IMR-90 (cell line): ENCODE measurements around the gene RNASE4. TPM values are rescaled to one million over a fixed set of nuclear protein-coding genes. Genes with fewer than 3 reads are reported as not detected.

Source experiments
- ATAC-seq: fragments of 200-7000 bp; cut with Tn5 transposase; 2 replicates; pipeline ENCODE4 v1.9.1; 2020; ENCODE audit warnings: low read depth, mild to moderate bottlenecking, moderate library complexity
- BruUV-seq: library from RNA; stranded (reverse); fragments of 400-500 nt; replicated peaks from 2 replicates; lab custom pipeline; 2021; lab: Mats Ljungman, UMichigan
- CTCF ChIA-PET: fragments of 300-600 bp; formaldehyde crosslinking; extraction: SDS; loops from one replicate; lab custom pipeline; 2021; ENCODE audit warnings: antibody characterized with exemption; lab: Yijun Ruan, JAX
- POLR2A ChIA-PET: fragments of 300-600 bp; sonication (Branson Sonifier 250); formaldehyde crosslinking; loops from one replicate; lab custom pipeline; 2022; ENCODE audit warnings: antibody characterized with exemption; ENCODE audit not compliant: unreplicated experiment; lab: Charles Lee
- DNase-seq: peaks from one replicate; pipeline ENCODE4 v3.0.0; 2013
- H2AFZ ChIP-seq: replicated peaks from 2 replicates; pipeline ENCODE3; 2013; ENCODE audit warnings: low read length, mild to moderate bottlenecking; ENCODE audit not compliant: poor library complexity
- H2AK5ac ChIP-seq: 2 replicates; pipeline ENCODE4 v1.6.1; 2013; ENCODE audit warnings: low read depth, low read length, inconsistent platforms
- H2AK9ac ChIP-seq: replicated peaks from 2 replicates; pipeline ENCODE3; 2013; ENCODE audit warnings: mild to moderate bottlenecking, low read depth, low read length, moderate library complexity; ENCODE audit not compliant: poor library complexity
- H2BK120ac ChIP-seq: 2 replicates; pipeline ENCODE4 v1.6.1; 2013; ENCODE audit warnings: low read depth, low read length, inconsistent platforms
- H2BK15ac ChIP-seq: 3 replicates; pipeline ENCODE4 v1.6.1; 2013; ENCODE audit warnings: low read depth, low read length, inconsistent platforms
- H2BK20ac ChIP-seq: 2 replicates; pipeline ENCODE4 v1.6.1; 2013; ENCODE audit warnings: low read depth, mild to moderate bottlenecking, inconsistent platforms, low read length, moderate library complexity
- H2BK5ac ChIP-seq: 2 replicates; pipeline ENCODE4 v1.6.1; 2013; ENCODE audit warnings: mild to moderate bottlenecking, low read depth, low read length, inconsistent platforms; ENCODE audit not compliant: poor library complexity, severe bottlenecking
- H3K14ac ChIP-seq: replicated peaks from 2 replicates; pipeline ENCODE4 v1.6.1; 2013; ENCODE audit warnings: low read depth, low read length, inconsistent platforms
- H3K18ac ChIP-seq: 2 replicates; pipeline ENCODE4 v1.6.1; 2013; ENCODE audit warnings: low read depth, low read length, control low read depth
- H3K23ac ChIP-seq: 2 replicates; pipeline ENCODE4 v1.6.1; 2013; ENCODE audit warnings: low read depth, low read length, inconsistent platforms
- H3K27ac ChIP-seq: 2 replicates; pipeline ENCODE4 v1.5.1; 2013; ENCODE audit warnings: mild to moderate bottlenecking, control low read depth, low read length; ENCODE audit not compliant: insufficient read depth
- H3K27me3 ChIP-seq: 2 replicates; pipeline ENCODE4 v1.6.1; 2013; ENCODE audit warnings: low read length; ENCODE audit not compliant: control insufficient read depth, insufficient read depth
- H3K36me3 ChIP-seq: 2 replicates; pipeline ENCODE4 v1.6.1; 2013; ENCODE audit warnings: low read length, mixed read lengths; ENCODE audit not compliant: control insufficient read depth, insufficient read depth
- H3K4ac ChIP-seq: 2 replicates; pipeline ENCODE4 v1.6.1; 2013; ENCODE audit warnings: low read depth, low read length, inconsistent platforms
- H3K4me1 ChIP-seq: 2 replicates; pipeline ENCODE4 v1.6.1; 2013; ENCODE audit warnings: low read length, mixed read lengths; ENCODE audit not compliant: control insufficient read depth, insufficient read depth
- H3K4me2 ChIP-seq: 2 replicates; pipeline ENCODE4 v1.6.1; 2013; ENCODE audit warnings: low read depth, mild to moderate bottlenecking, control low read depth, low read length, moderate library complexity
- H3K4me3 ChIP-seq: 2 replicates; pipeline ENCODE4 v1.5.1; 2013; ENCODE audit warnings: low read depth, mild to moderate bottlenecking, control low read depth, low read length, moderate library complexity; ENCODE audit not compliant: insufficient read depth
- H3K56ac ChIP-seq: 2 replicates; pipeline ENCODE4 v1.6.1; 2013; ENCODE audit warnings: low read length, inconsistent platforms; ENCODE audit not compliant: insufficient read depth; ENCODE audit errors: extremely low read depth
- H3K79me1 ChIP-seq, 2 experiments: 2 replicates each; pipeline ENCODE4 v1.6.1; 2013; ENCODE audit warnings: low read length in 2 of 2, inconsistent platforms in 1 of 2, low read depth in 1 of 2
- H3K9ac ChIP-seq: 2 replicates; pipeline ENCODE4 v1.6.1; 2013; ENCODE audit warnings: low read depth, low read length, control low read depth
- H3K9me1 ChIP-seq: 2 replicates; pipeline ENCODE4 v1.6.1; 2013; ENCODE audit warnings: low read length, inconsistent platforms; ENCODE audit not compliant: insufficient read depth
- H3K9me3 ChIP-seq: 2 replicates; pipeline ENCODE4 v1.6.1; 2013; ENCODE audit warnings: low read length; ENCODE audit not compliant: control insufficient read depth, insufficient read depth
- H4K20me1 ChIP-seq: 2 replicates; pipeline ENCODE4 v1.6.1; 2013; ENCODE audit warnings: low read length, inconsistent platforms; ENCODE audit not compliant: insufficient read depth
- H4K5ac ChIP-seq: 2 replicates; pipeline ENCODE4 v1.6.1; 2013; ENCODE audit warnings: mild to moderate bottlenecking, low read depth, low read length, control low read depth
- H4K8ac ChIP-seq, 2 experiments: 2 replicates each; pipeline ENCODE4 v1.6.1; 2013; ENCODE audit warnings: low read depth in 2 of 2, low read length in 2 of 2, control low read depth in 1 of 2, inconsistent platforms in 1 of 2
- H4K91ac ChIP-seq: 2 replicates; pipeline ENCODE4 v1.6.1; 2013; ENCODE audit warnings: low read depth, low read length, inconsistent platforms; ENCODE audit not compliant: insufficient read depth
- CEBPB ChIP-seq: IDR thresholded peaks from 2 replicates; pipeline ENCODE4 v1.6.1; 2012; ENCODE audit warnings: low read depth, low read length, improper control_type of control experiment
- CHD1 ChIP-seq: IDR thresholded peaks from 2 replicates; pipeline ENCODE4 v1.6.1; 2012; ENCODE audit warnings: low read depth, low read length, improper control_type of control experiment
- FOS ChIP-seq: fragments of 150-350 bp; IDR thresholded peaks from 2 replicates; pipeline ENCODE4 v1.6.1; 2016; ENCODE audit warnings: low read depth, low read length
- RFX5 ChIP-seq: IDR thresholded peaks from 2 replicates; pipeline ENCODE4 v1.8.0; 2012; ENCODE audit warnings: low read depth, mild to moderate bottlenecking, low read length, moderate library complexity
- WGBS, 2 experiments: methylation state at CpG; one replicate each; pipeline versions ENCODE4 v1.1.5 to v1.1.7; 2013; ENCODE audit warnings: missing lambda C conversion rate in 2 of 2; ENCODE audit not compliant: insufficient read length in 1 of 2; ENCODE audit errors: extremely low coverage in 2 of 2; 5-methylcytosine and 5-hydroxymethylcytosine counted together
- dilution Hi-C: fragments of 300-500 bp; cut with HindIII; formaldehyde crosslinking; loops from one replicate; pipeline ENCODE4 v1.14.3; 2018; ENCODE audit warnings: low sequenced_read_pairs; ENCODE audit not compliant: unreplicated experiment
- in situ Hi-C: fragments of 300-500 bp; cut with MboI; formaldehyde crosslinking; loops from 3 replicates; pipeline ENCODE4 v1.14.3; 2019; ENCODE audit warnings: low sequenced_read_pairs, inconsistent platforms, mixed read lengths
- intact Hi-C: fragments of 100-400 bp; cut with micrococcal nuclease; formaldehyde crosslinking; loops from 2 replicates; pipeline ENCODE4 v1.10.0; 2022
- polyA plus RNA-seq, 3 experiments: library from polyadenylated mRNA; depleted of rRNA; stranded (reverse); fragments of >200 nt; gene quantifications; 2 replicates each; pipeline ENCODE4 v1.2.3, GENCODE V29; 2012; ENCODE audit warnings: low replicate concordance in 1 of 3
- total RNA-seq: library from RNA; depleted of rRNA; stranded (reverse); fragments of >200 nt; gene quantifications from 2 replicates; pipeline ENCODE4 v1.2.3, GENCODE V29; 2012

Gene RNASE4
- total and polyA plus RNA-seq, 2 of the 4 experiments (the other 2 are of a cell fraction) = 10.4 to 11.6 TPM

DNA sequence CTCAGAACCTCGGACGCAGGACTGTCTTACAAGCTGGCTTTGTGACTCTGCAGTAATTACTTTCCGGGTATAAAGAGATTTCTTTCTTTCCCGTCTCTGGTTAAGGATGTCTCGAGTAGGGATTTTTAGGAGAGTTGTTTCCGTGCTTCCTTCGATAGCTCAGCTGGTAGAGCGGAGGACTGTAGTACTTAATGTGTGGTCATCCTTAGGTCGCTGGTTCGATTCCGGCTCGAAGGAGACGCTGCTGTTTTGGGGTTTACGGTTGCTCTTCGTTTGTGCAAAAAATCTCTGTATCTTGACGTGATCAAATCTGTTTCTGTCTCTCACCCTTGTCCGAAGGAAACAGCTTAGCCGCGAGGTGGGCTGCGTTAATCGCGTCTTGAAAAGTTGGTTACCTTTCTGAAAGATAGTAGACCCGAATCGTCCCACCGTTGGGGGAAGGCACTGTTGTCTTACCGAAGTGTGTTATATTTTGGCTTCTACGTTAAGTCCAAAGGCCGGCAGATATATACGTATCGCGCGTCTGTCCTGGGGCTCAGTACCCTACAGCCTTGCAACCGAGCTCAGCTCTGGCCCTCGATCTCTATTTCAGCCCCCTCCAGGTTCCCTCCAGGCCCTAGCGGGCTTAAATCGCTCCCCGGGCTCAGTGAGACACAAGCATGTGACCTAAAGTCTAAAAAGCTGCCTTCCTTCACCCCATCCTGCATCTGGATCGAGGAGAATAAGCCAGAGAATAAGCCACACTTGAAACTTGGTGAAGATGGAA lies 1.1 kb upstream of the RNASE4 start:
- H3K4me3 ChIP-seq = peak overlapping the region; percentile 65
- H3K36me3 ChIP-seq = no peaks in the 10 kb centered on the region
- H2AFZ ChIP-seq = peak overlapping the region; percentile 98
- DNase-seq (peak; percentile 94), ATAC-seq (peak; percentile 56)
- no peaks in the 10 kb centered on the region for H3K9me3 ChIP-seq
- peaks cover 6% of the 10 kb centered on the region for H4K20me1 ChIP-seq
- H3K27ac ChIP-seq = peak overlapping the region; percentile 90
- ChIA-PET CTCF (interaction anchor here (2.0 kb wide), 1 partner anchor 288 kb away, joined by 4 read pairs; no protein-coding TSS in a partner anchor), POLR2A (no interaction called here)
- BruUV-seq = no TSS peak
- peaks cover 3 to 6% of the 10 kb centered on the region in 2 experiments; a peak in 1 of 4 replicates for H3K79me1 ChIP-seq
- dilution Hi-C loops = no loop called here
- 0 out of 2 replicates have a peak overlapping the region, but pooled peaks have one; percentile 39 for H2AK5ac ChIP-seq
- H2BK120ac ChIP-seq = peak overlapping the region; percentile 31; the same call in 1 of the 2 replicates
- H3K4me1 ChIP-seq = no peaks in the 10 kb centered on the region
- peak overlapping the region; percentile 65; the same call in 1 of the 2 replicates for H4K91ac ChIP-seq
- in situ Hi-C loops = loop anchor here (5.0 to 10.0 kb wide), 3 partner anchors 51 to 359 kb away; partner anchors contain the start of gene TEP1
- TF ChIP-seq CHD1 (peak; percentile 73; the same call in 1 of the 2 replicates), FOS (peak; percentile 94), CEBPB (peak; percentile 20; the same call in 1 of the 2 replicates), RFX5 (no peak)
- peak overlapping the region; percentile 90 for H3K9ac ChIP-seq
- peak overlapping the region; percentile 89 for H2BK5ac ChIP-seq
- H2BK15ac ChIP-seq = no peak overlapping the region
- no peaks in the 10 kb centered on the region for H3K27me3 ChIP-seq
- H4K5ac ChIP-seq = peak overlapping the region; percentile 88
- WGBS, 2 experiments = 0% methylated on average over 15 of the region's 38 CpGs; no CpG with 5 or more reads in 1 of the 2 experiments
- H3K23ac ChIP-seq = peak overlapping the region; percentile 65
- H3K9me1 ChIP-seq = peaks cover 4% of the 10 kb centered on the region; the same call in 1 of the 2 replicates
- peak overlapping the region; percentile 78 for H3K56ac ChIP-seq
- peak overlapping the region; percentile 90 for H3K4ac ChIP-seq
- H3K14ac ChIP-seq = peak overlapping the region; percentile 68
- H3K4me2 ChIP-seq = peak overlapping the region; percentile 74
- H2BK20ac ChIP-seq = no peak overlapping the region
- H2AK9ac ChIP-seq = peak overlapping the region; percentile 70
- H3K18ac ChIP-seq = peak overlapping the region; percentile 54
- peak overlapping the region; percentile 50 to 88; a peak in 3 of 4 replicates for H4K8ac ChIP-seq
- intact Hi-C loops = loop anchor here (1.0 to 5.0 kb wide), 5 partner anchors 222 to 419 kb away; partner anchors contain the start of genes PARP2, PIP4P1, TEP1 and TMEM253
